LNCaP clone FGC (cell line): ENCODE data around the gene NFIA.

Experiments used
- DNase-seq: peaks from one replicate; pipeline ENCODE4 v3.0.0-alpha.2; 2011; ENCODE audit warnings: low read depth
- H3K4me3 ChIP-seq: 2 replicates; pipeline ENCODE4 v1.5.1; 2011; ENCODE audit warnings: mild to moderate bottlenecking, low read depth, low read length, control low read depth
- TF ChIP-seq, protein P1 (sequence below): IDR thresholded peaks from 2 replicates; pipeline ENCODE4 v1.5.1; 2012; ENCODE audit warnings: mild to moderate bottlenecking; ENCODE audit not compliant: control insufficient read depth, insufficient read depth; ENCODE audit errors: extremely low read depth

NFIA gene

DNA sequence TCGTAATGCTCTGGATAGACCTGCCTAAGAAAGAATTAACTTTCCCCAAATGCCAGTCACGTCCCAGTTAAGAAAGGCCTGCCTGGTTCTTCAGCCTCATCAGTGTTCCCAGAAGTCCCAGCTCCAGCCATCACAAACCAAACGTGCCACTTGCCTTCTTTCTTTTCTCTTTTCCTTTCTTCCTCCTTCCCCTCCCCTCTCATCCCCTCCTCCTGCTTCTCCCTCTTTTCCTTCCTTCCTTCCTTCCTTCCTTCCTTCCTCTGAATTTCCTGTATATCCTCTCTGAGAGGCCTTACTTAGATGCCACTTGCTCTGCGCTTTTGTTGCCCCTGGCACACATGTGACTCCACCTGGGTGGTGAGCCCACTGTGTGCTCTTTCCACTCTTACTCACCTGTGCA, 228.2 kb downstream of the NFIA start:
- H3K4me3 ChIP-seq, result no peak overlapping the region
- DNase-seq, result no peak
- TF ChIP-seq, protein P1, sequence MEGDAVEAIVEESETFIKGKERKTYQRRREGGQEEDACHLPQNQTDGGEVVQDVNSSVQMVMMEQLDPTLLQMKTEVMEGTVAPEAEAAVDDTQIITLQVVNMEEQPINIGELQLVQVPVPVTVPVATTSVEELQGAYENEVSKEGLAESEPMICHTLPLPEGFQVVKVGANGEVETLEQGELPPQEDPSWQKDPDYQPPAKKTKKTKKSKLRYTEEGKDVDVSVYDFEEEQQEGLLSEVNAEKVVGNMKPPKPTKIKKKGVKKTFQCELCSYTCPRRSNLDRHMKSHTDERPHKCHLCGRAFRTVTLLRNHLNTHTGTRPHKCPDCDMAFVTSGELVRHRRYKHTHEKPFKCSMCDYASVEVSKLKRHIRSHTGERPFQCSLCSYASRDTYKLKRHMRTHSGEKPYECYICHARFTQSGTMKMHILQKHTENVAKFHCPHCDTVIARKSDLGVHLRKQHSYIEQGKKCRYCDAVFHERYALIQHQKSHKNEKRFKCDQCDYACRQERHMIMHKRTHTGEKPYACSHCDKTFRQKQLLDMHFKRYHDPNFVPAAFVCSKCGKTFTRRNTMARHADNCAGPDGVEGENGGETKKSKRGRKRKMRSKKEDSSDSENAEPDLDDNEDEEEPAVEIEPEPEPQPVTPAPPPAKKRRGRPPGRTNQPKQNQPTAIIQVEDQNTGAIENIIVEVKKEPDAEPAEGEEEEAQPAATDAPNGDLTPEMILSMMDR, result no peak

DNA sequence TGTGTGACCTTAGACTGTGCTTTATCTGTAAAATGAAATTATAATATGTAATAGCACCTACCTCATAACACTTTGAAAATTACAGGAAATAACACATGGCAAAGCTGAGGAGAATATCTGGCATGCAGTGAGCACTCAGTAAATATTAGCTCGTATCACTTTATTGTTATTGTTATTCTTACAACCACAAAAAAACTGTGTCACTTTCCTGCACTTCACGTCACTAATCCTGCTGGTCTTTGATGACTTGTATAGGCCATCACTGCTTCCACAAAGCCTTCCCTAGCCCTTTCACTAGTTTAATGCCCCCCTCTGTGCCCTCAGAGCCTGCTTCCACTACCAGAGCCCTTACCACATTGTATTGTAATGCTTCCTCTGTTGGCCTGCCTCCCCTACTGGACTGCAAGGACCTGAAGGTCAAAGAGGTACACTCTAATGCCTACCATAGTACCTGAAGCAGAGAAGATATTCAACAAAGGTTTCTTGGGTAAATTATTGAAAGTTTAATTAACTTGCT, 231.6 kb downstream of the NFIA start:
- TF ChIP-seq, protein P1, result no peak
- H3K4me3 ChIP-seq, result no peak overlapping the region
- no peak for DNase-seq

DNA sequence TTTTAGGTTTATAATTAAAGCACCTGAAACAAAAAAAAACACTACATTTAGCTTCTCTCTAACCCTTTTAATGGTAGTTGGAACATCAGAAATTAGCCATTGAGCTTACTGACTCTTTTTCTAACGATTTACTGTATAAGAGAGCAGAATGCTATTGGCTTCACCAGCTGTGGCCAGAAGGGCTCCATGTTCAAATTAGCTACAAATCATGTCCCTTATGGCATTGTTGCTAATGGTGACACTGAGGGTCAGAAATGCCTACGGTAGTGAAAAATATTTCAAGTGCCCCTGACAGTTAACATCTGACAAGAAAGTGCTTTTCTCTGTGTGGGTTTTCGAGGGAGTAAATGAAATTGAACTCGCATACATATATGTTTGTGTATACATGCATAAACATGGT, 232.7 kb downstream of the NFIA start:
- TF ChIP-seq, protein P1, result no peak
- DNase-seq, result no peak
- H3K4me3 ChIP-seq, result no peak overlapping the region

DNA sequence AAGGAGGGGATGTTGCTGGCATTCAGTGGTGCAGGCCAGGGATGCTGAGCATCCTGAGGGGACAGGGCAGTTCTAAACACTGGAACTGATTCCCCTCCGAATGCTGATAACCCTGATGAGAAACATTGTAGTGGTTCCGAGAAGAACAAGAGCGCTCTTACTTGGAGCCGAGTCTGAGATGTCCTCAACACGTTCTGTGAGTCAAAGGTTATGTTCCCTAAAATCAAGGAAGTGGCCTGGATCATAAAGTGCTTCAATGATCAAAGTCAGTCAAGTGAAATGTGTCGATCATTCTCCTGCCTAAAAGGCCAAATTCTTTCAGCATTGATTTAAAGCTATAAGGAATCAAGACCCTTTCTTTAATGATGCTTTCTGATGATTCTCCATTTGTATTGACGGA, 234.1 kb downstream of the NFIA start:
- no peak for DNase-seq
- H3K4me3 ChIP-seq, result no peak overlapping the region
- TF ChIP-seq, protein P1, result no peak

DNA sequence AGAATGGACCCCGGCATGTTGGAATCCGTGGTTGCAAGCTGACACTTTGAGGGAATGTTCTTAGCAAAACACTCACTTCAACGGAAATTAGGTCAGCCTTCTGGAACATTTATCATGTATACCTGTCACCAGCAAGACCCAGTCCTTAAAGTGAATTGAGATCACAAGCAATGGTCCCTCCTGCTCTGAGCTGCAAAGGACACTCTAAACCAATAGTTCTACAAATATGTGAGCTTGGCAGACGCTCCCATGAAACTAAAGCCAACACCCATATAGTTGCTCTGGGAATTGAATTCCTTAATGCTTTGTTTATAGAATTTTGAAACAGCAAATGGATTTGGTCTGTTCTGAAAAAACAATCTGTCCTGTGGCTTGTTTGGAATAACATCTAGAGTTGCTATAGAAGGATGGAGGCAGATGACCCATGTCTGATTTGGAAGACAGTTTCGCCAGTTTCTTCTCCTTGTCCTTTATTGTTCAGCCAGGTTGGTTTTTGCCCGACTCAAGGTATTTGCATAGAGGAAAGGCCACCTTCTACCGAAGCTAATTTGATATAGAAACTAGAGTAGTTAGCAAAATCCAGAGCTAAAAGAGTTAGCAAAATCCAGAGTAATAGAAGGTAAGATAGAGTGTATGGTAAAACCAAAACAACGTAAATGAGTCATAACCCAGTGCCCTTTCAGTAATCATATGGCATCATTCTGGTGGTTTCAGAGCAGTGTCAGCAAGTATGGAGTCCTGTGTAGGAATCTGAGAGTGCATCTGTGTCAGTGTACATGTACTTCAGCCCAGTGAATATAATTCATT, 236.2 kb downstream of the NFIA start:
- TF ChIP-seq, protein P1, result no peak
- no peak overlapping the region for H3K4me3 ChIP-seq
- no peak for DNase-seq

DNA sequence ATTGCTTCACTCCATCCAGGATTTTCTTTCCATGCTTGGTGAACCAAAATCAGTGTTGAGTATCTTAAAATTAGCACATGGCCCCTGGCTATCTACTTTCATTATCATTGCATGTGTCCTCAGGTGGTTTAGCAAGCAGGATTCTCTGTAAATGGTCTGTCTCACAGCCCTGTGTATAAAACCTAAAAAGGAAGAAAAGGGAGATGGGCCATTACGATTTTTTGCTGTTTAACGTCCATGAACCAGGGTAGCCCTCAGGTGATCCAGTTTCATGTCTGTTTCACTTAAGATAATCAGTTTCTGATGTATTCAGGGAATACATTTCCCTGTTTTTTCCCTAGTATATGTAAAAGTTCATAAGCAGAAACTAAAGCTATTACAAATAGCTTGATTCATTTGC, 238.2 kb downstream of the NFIA start:
- no peak overlapping the region for H3K4me3 ChIP-seq
- TF ChIP-seq, protein P1, result no peak
- no peak for DNase-seq
